Measurements from ENCODE around the gene XRRA1. TPM values are rescaled to one million over a fixed set of nuclear protein-coding genes. Genes with fewer than 3 reads are reported as not detected.

XRRA1 gene
- total RNA-seq, 2 experiments from 2014 or later = 23.7 to 25.2 TPM

GRCh38 chr11:74877132-74877531 lies 71.8 kb downstream of the XRRA1 start:
- no peak overlapping the region for H3K4me3 Mint-ChIP-seq
- no peak overlapping the region for H3K27ac Mint-ChIP-seq
- no peak for DNase-seq
- no peaks in the 10 kb centered on the region for H3K27me3 Mint-ChIP-seq
- no peaks in the 10 kb centered on the region for H3K4me1 Mint-ChIP-seq
- H3K36me3 Mint-ChIP-seq = peaks cover 56% of the 10 kb centered on the region
- peaks cover 25% of the 10 kb centered on the region for H3K9me3 Mint-ChIP-seq

GRCh38 chr11:74871037-74871436 lies 77.9 kb downstream of the XRRA1 start:
- H3K27me3 Mint-ChIP-seq = no peaks in the 10 kb centered on the region
- no peak for DNase-seq
- H3K27ac Mint-ChIP-seq = no peak overlapping the region

GRCh38 chr11:74870485-74870884 lies 78.4 kb downstream of the XRRA1 start:
- no peaks in the 10 kb centered on the region for H3K4me1 Mint-ChIP-seq
- no peak overlapping the region for H3K27ac Mint-ChIP-seq
- H3K27me3 Mint-ChIP-seq = no peaks in the 10 kb centered on the region
- no peak overlapping the region for H3K4me3 Mint-ChIP-seq
- peaks cover 70% of the 10 kb centered on the region for H3K9me3 Mint-ChIP-seq
- peaks cover 97% of the 10 kb centered on the region for H3K36me3 Mint-ChIP-seq
- no peak for DNase-seq

More at GRCh38 chr11:74871037-74871436, 77.9 kb downstream of the XRRA1 start:
- Mint-ChIP-seq H3K4me3 (no peak overlapping the region), H3K4me1 (no peaks in the 10 kb centered on the region), H3K36me3 (peaks cover 97% of the 10 kb centered on the region), H3K9me3 (peaks cover 67% of the 10 kb centered on the region)

GRCh38 chr11:74866557-74866956 lies 82.3 kb downstream of the XRRA1 start:
- Mint-ChIP-seq H3K27me3 (no peaks in the 10 kb centered on the region), H3K4me1 (peaks cover 9% of the 10 kb centered on the region), H3K4me3 (no peak overlapping the region), H3K27ac (no peak overlapping the region), H3K9me3 (peaks cover 55% of the 10 kb centered on the region), H3K36me3 (peaks cover 98% of the 10 kb centered on the region)
- DNase-seq = no peak

- H3K9me3 Mint-ChIP-seq = peaks cover 34% of the 10 kb centered on the region
- no peak overlapping the region for H3K27ac Mint-ChIP-seq
- DNase-seq = no peak
- H3K27me3 Mint-ChIP-seq = no peaks in the 10 kb centered on the region
- H3K36me3 Mint-ChIP-seq = peaks cover 93% of the 10 kb centered on the region
- peaks cover 9% of the 10 kb centered on the region for H3K4me1 Mint-ChIP-seq
- H3K4me3 Mint-ChIP-seq = no peak overlapping the region
These were observed 85.5 kb downstream of the XRRA1 start for GRCh38 chr11:74863410-74863809.

GRCh38 chr11:74860743-74861142 lies 88.1 kb downstream of the XRRA1 start:
- DNase-seq = no peak
- peaks cover 71% of the 10 kb centered on the region for H3K36me3 Mint-ChIP-seq
- peaks cover 13% of the 10 kb centered on the region for H3K9me3 Mint-ChIP-seq
- H3K27me3 Mint-ChIP-seq = no peaks in the 10 kb centered on the region
- H3K4me3 Mint-ChIP-seq = no peak overlapping the region
- no peak overlapping the region for H3K27ac Mint-ChIP-seq
- peaks cover 9% of the 10 kb centered on the region for H3K4me1 Mint-ChIP-seq

- no peak for DNase-seq
- H3K27me3 Mint-ChIP-seq = no peaks in the 10 kb centered on the region
- peaks cover 35% of the 10 kb centered on the region for H3K36me3 Mint-ChIP-seq
- no peak overlapping the region for H3K4me3 Mint-ChIP-seq
- no peaks in the 10 kb centered on the region for H3K9me3 Mint-ChIP-seq
- H3K4me1 Mint-ChIP-seq = no peaks in the 10 kb centered on the region
- no peak overlapping the region for H3K27ac Mint-ChIP-seq
These were observed 95.7 kb downstream of the XRRA1 start for GRCh38 chr11:74853223-74853622.

GRCh38 chr11:74849525-74850391 lies 99.1 kb downstream of the XRRA1 start:
- no peaks in the 10 kb centered on the region for H3K27me3 Mint-ChIP-seq
- no peak overlapping the region for H3K4me3 Mint-ChIP-seq
- no peak for DNase-seq
- H3K27ac Mint-ChIP-seq = no peak overlapping the region
- no peaks in the 10 kb centered on the region for H3K9me3 Mint-ChIP-seq
- H3K4me1 Mint-ChIP-seq = peaks cover 13% of the 10 kb centered on the region
- peaks cover 39% of the 10 kb centered on the region for H3K36me3 Mint-ChIP-seq

- Mint-ChIP-seq H3K27me3 (no peaks in the 10 kb centered on the region), H3K36me3 (peaks cover 33% of the 10 kb centered on the region), H3K27ac (no peak overlapping the region), H3K4me1 (peaks cover 13% of the 10 kb centered on the region), H3K4me3 (no peak overlapping the region), H3K9me3 (no peaks in the 10 kb centered on the region)
- no peak for DNase-seq
These were observed 101.0 kb downstream of the XRRA1 start for GRCh38 chr11:74847895-74848294.

- Mint-ChIP-seq H3K4me3 (no peak overlapping the region), H3K4me1 (peaks cover 13% of the 10 kb centered on the region), H3K9me3 (no peaks in the 10 kb centered on the region), H3K36me3 (peaks cover 32% of the 10 kb centered on the region), H3K27ac (peak overlapping the region; percentile 46), H3K27me3 (no peaks in the 10 kb centered on the region)
- DNase-seq = no peak
These were observed 101.5 kb downstream of the XRRA1 start for GRCh38 chr11:74847395-74847794.

- Mint-ChIP-seq H3K9me3 (no peaks in the 10 kb centered on the region), H3K36me3 (peaks cover 34% of the 10 kb centered on the region), H3K4me3 (no peak overlapping the region), H3K4me1 (peaks cover 13% of the 10 kb centered on the region), H3K27ac (no peak overlapping the region), H3K27me3 (no peaks in the 10 kb centered on the region)
- DNase-seq = no peak
These were observed 102.1 kb downstream of the XRRA1 start for GRCh38 chr11:74846770-74847169.

- peaks cover 30% of the 10 kb centered on the region for H3K36me3 Mint-ChIP-seq
- H3K27me3 Mint-ChIP-seq = no peaks in the 10 kb centered on the region
- no peaks in the 10 kb centered on the region for H3K9me3 Mint-ChIP-seq
- no peak overlapping the region for H3K27ac Mint-ChIP-seq
- no peak for DNase-seq
- peaks cover 13% of the 10 kb centered on the region for H3K4me1 Mint-ChIP-seq
- H3K4me3 Mint-ChIP-seq = no peak overlapping the region
These were observed 102.8 kb downstream of the XRRA1 start for GRCh38 chr11:74845978-74846517.

- DNase-seq = no peak
- no peaks in the 10 kb centered on the region for H3K27me3 Mint-ChIP-seq
- no peaks in the 10 kb centered on the region for H3K9me3 Mint-ChIP-seq
- H3K4me3 Mint-ChIP-seq = no peak overlapping the region
- peaks cover 13% of the 10 kb centered on the region for H3K4me1 Mint-ChIP-seq
- H3K27ac Mint-ChIP-seq = no peak overlapping the region
- H3K36me3 Mint-ChIP-seq = peaks cover 37% of the 10 kb centered on the region
These were observed 104.0 kb downstream of the XRRA1 start for GRCh38 chr11:74844865-74845264.

- H3K36me3 Mint-ChIP-seq = peaks cover 39% of the 10 kb centered on the region
These were observed 104.8 kb downstream of the XRRA1 start for GRCh38 chr11:74844072-74844471.

GRCh38 chr11:74842967-74843366 lies 105.9 kb downstream of the XRRA1 start:
- Mint-ChIP-seq H3K36me3 (peaks cover 40% of the 10 kb centered on the region), H3K27ac (no peak overlapping the region), H3K4me1 (peaks cover 14% of the 10 kb centered on the region), H3K27me3 (no peaks in the 10 kb centered on the region), H3K4me3 (no peak overlapping the region), H3K9me3 (no peaks in the 10 kb centered on the region)
- no peak for DNase-seq

More at GRCh38 chr11:74844072-74844471, 104.8 kb downstream of the XRRA1 start:
- H3K4me1 Mint-ChIP-seq = peaks cover 14% of the 10 kb centered on the region
- DNase-seq = no peak
- no peak overlapping the region for H3K27ac Mint-ChIP-seq
- H3K4me3 Mint-ChIP-seq = no peak overlapping the region
- no peaks in the 10 kb centered on the region for H3K9me3 Mint-ChIP-seq
- H3K27me3 Mint-ChIP-seq = no peaks in the 10 kb centered on the region

GRCh38 chr11:74840486-74840885 lies 108.4 kb downstream of the XRRA1 start:
- Mint-ChIP-seq H3K4me1 (peaks cover 4% of the 10 kb centered on the region), H3K27me3 (no peaks in the 10 kb centered on the region), H3K9me3 (no peaks in the 10 kb centered on the region), H3K4me3 (no peak overlapping the region), H3K36me3 (peaks cover 44% of the 10 kb centered on the region), H3K27ac (no peak overlapping the region)
- no peak for DNase-seq

Measured in activated naive CD8-positive, alpha-beta T cell treated with anti-CD3 and anti-CD28 coated beads for 36 hours (primary cell).